OCI-LY1 (cell line): ENCODE measurements around the gene TNFSF15.

Experiments used
- EZH2 ChIP-seq: fragments of 200-600 bp; sonication (generic), shearing (Covaris generic); IDR thresholded peaks from 2 replicates; pipeline ENCODE4 v1.8.0; 2017; ENCODE audit warnings: borderline replicate concordance, mixed run types, mild to moderate bottlenecking, antibody characterized with exemption, low read length, moderate library complexity, mixed read lengths
- TF ChIP-seq, protein P1 (sequence below): fragments of 200-600 bp; sonication (generic), shearing (Covaris generic); IDR thresholded peaks from 2 replicates; pipeline ENCODE4 v1.5.1; 2017; ENCODE audit warnings: mild to moderate bottlenecking, antibody characterized with exemption, low read length, moderate library complexity, mixed read lengths

DNA sequence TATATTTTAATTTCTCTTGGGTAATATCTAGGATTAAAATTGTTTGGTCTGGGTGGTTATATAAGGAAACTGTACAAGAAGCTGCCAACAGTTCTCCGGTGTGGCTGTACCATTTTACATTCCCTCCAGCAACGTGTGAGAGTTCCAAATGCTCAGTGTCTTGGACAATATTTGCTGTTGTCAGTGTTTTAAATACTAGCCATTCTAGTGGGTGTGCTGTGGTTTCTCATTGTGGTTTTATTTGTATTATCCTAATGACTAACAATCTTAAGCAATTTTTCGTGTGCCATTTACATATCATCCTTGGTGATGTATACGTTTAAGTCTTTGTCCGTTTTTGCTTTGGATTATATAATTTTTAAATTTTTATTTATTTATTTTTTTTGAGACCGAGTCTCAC, 34.0 kb downstream of the TNFSF15 start:
- TF ChIP-seq, protein P1, sequence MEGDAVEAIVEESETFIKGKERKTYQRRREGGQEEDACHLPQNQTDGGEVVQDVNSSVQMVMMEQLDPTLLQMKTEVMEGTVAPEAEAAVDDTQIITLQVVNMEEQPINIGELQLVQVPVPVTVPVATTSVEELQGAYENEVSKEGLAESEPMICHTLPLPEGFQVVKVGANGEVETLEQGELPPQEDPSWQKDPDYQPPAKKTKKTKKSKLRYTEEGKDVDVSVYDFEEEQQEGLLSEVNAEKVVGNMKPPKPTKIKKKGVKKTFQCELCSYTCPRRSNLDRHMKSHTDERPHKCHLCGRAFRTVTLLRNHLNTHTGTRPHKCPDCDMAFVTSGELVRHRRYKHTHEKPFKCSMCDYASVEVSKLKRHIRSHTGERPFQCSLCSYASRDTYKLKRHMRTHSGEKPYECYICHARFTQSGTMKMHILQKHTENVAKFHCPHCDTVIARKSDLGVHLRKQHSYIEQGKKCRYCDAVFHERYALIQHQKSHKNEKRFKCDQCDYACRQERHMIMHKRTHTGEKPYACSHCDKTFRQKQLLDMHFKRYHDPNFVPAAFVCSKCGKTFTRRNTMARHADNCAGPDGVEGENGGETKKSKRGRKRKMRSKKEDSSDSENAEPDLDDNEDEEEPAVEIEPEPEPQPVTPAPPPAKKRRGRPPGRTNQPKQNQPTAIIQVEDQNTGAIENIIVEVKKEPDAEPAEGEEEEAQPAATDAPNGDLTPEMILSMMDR = no peak
- TF ChIP-seq EZH2 = no peak
